HepG2 (cell line): Measurements from ENCODE around the gene EPB41L2. TPM values are rescaled to one million over a fixed set of nuclear protein-coding genes. Genes with fewer than 3 reads are reported as not detected.
A peak's percentile ranks its signal among the peaks of the same experiment; 100 is the strongest.

Experiments used
- ATF1 ChIP-seq: IDR thresholded peaks from 2 replicates; pipeline ENCODE4 v1.6.1; 2016; ENCODE audit warnings: mild to moderate bottlenecking, control low read depth
- ATF2 ChIP-seq: sonication (generic); formaldehyde crosslinking; IDR thresholded peaks from 2 replicates; pipeline ENCODE4 v1.4.0; 2020; ENCODE audit warnings: missing genetic modification reagents
- BCL6 ChIP-seq: IDR thresholded peaks from 2 replicates; pipeline ENCODE4 v1.6.1; 2016; ENCODE audit warnings: missing genetic modification reagents, missing compliant biosample characterization
- BCLAF1 ChIP-seq: fragments of 450-650 bp; IDR thresholded peaks from 2 replicates; pipeline ENCODE4 v1.6.1; 2017; ENCODE audit warnings: mild to moderate bottlenecking
- FOXA3 ChIP-seq: IDR thresholded peaks from 2 replicates; pipeline ENCODE4 v1.6.1; 2016; ENCODE audit warnings: missing genetic modification reagents, missing compliant biosample characterization
- KMT2A ChIP-seq: sonication (generic); formaldehyde crosslinking; IDR thresholded peaks from 2 replicates; pipeline ENCODE4 v1.4.0; 2020; ENCODE audit warnings: missing genetic modification reagents
- POLR2A ChIP-seq, 2 experiments: IDR thresholded peaks; 2 replicates each; pipeline ENCODE4 v1.6.1; 2011; ENCODE audit warnings: low read depth in 2 of 2, low read length in 2 of 2, mild to moderate bottlenecking in 1 of 2, moderate library complexity in 1 of 2; ENCODE audit not compliant: insufficient read depth in 1 of 2
- RAD51 ChIP-seq: fragments of 450-650 bp; IDR thresholded peaks from 2 replicates; pipeline ENCODE4 v1.6.1; 2016; ENCODE audit warnings: borderline replicate concordance
- SAP130 ChIP-seq: IDR thresholded peaks from 2 replicates; pipeline ENCODE4 v1.6.1; 2016; ENCODE audit warnings: low read depth
- SNAPC5 ChIP-seq: sonication (generic); formaldehyde crosslinking; IDR thresholded peaks from 2 replicates; pipeline ENCODE4 v1.8.1; 2023; ENCODE audit warnings: mild to moderate bottlenecking, missing genetic modification reagents, borderline replicate concordance
- YEATS4 ChIP-seq: sonication (generic); formaldehyde crosslinking; IDR thresholded peaks from 2 replicates; pipeline ENCODE4 v1.4.0; 2020; ENCODE audit warnings: missing genetic modification reagents, borderline replicate concordance
- YY1 ChIP-seq: IDR thresholded peaks from 2 replicates; pipeline ENCODE4 v1.6.1; 2011; ENCODE audit warnings: low read length, low read depth, moderate library complexity, mild to moderate bottlenecking; ENCODE audit not compliant: insufficient read depth, insufficient replicate concordance
- ZGPAT ChIP-seq: IDR thresholded peaks from 2 replicates; pipeline ENCODE4 v1.6.1; 2016; ENCODE audit warnings: mild to moderate bottlenecking
- ZMYM3 ChIP-seq: sonication (generic); formaldehyde crosslinking; IDR thresholded peaks from 2 replicates; pipeline ENCODE4 v1.5.1; 2020; ENCODE audit warnings: mild to moderate bottlenecking, missing genetic modification reagents
- ZMYM4 ChIP-seq: sonication (generic); formaldehyde crosslinking; IDR thresholded peaks from 2 replicates; pipeline ENCODE4 v1.8.1; 2023; ENCODE audit warnings: mild to moderate bottlenecking, missing genetic modification reagents
- polyA plus RNA-seq, 8 experiments: library from polyadenylated mRNA; depleted of rRNA in 3 of 8; stranded (reverse) in 7 of 8; unstranded in 1 of 8; fragments of >200 nt; fragmentation: Illumina TruSeq in 4 of 8; extraction: Trizol in 4 of 8; gene quantifications; 2 replicates each; pipeline versions ENCODE4 v1.2.1 to v1.2.3, GENCODE V29; 2011 to 2016; ENCODE audit warnings: low read depth in 4 of 8, missing spikeins in 1 of 8, mixed read lengths in 1 of 8; ENCODE audit not compliant: insufficient read depth in 1 of 8
- total RNA-seq, 5 experiments: library from RNA; depleted of rRNA; stranded (reverse); fragments of >200 nt; fragmentation: Illumina TruSeq; extraction: Trizol; gene quantifications; 2 replicates each; pipeline ENCODE4 v1.2.3, GENCODE V29; 2016; ENCODE audit warnings: low read depth in 1 of 5

EPB41L2 gene
- total and polyA plus RNA-seq, 2 of the 13 experiments (the other 11 are each of a cell fraction or from before 2014, with no cell fraction given) = 41.7 to 56.4 TPM

GRCh38 chr6:131061041-131061750 is 1.8 kb downstream of the EPB41L2 start (continued):
- peak; percentile 78 for TF ChIP-seq SAP130 (CRISPR knock-in tag)
- peak; percentile 14 for TF ChIP-seq ZMYM4 (CRISPR knock-in tag)
- TF ChIP-seq ATF2 (CRISPR knock-in tag) = no peak
- TF ChIP-seq ZMYM3 (CRISPR knock-in tag) = peak; percentile 29; the same call in 1 of the 2 replicates
- no peak for TF ChIP-seq SNAPC5 (CRISPR knock-in tag)
- no peak for TF ChIP-seq BCLAF1
- TF ChIP-seq RAD51 = no peak
- TF ChIP-seq KMT2A (CRISPR knock-in tag) = peak; percentile 76
- peak; percentile 5; the same call in 1 of the 2 replicates for TF ChIP-seq FOXA3
- TF ChIP-seq BCL6 = peak; percentile 85
- TF ChIP-seq ATF1 (CRISPR knock-in tag) = 0 out of 2 replicates have a peak, but pooled peaks have one; percentile 53
- 0 out of 2 replicates have a peak, but pooled peaks have one; percentile 14 for TF ChIP-seq ZGPAT (CRISPR knock-in tag)
- TF ChIP-seq YY1 = no peak
- 0 out of 2 replicates have a peak, but pooled peaks have one; percentile 11 for TF ChIP-seq YEATS4
- TF ChIP-seq POLR2A (IDR thresholded peaks at IDR 0.05; ENCODE audit: insufficient read depth in 1 of 2, low read depth in 2 of 2, low read length in 2 of 2) = peak in 1 of 2 experiments; percentile 48; a peak in 1 of 4 replicates
